Neural cell (in vitro differentiated cells): ENCODE data around the gene NEK6.

Experiments used
- CTCF ChIP-seq: fragments of 450-650 bp; IDR thresholded peaks from 2 replicates; pipeline ENCODE4 v1.5.1; 2014; ENCODE audit warnings: antibody characterized with exemption, mild to moderate bottlenecking, moderate library complexity; ENCODE audit not compliant: poor library complexity, severe bottlenecking
- REST ChIP-seq: IDR thresholded peaks from 2 replicates; pipeline ENCODE4 v1.6.1; 2012; ENCODE audit warnings: borderline replicate concordance

GRCh38 chr9:124260769-124261603 lies 3.2 kb downstream of the NEK6 start:
- no peak for TF ChIP-seq REST
- TF ChIP-seq CTCF = no peak
